Measurements from ENCODE around the gene XAB2. TPM values are rescaled to one million over a fixed set of nuclear protein-coding genes. Genes with fewer than 3 reads are reported as not detected.

The XAB2 gene
- total and polyA plus RNA-seq, 12 donors: 18.6 to 31.9 (median 22.7) TPM

DNA sequence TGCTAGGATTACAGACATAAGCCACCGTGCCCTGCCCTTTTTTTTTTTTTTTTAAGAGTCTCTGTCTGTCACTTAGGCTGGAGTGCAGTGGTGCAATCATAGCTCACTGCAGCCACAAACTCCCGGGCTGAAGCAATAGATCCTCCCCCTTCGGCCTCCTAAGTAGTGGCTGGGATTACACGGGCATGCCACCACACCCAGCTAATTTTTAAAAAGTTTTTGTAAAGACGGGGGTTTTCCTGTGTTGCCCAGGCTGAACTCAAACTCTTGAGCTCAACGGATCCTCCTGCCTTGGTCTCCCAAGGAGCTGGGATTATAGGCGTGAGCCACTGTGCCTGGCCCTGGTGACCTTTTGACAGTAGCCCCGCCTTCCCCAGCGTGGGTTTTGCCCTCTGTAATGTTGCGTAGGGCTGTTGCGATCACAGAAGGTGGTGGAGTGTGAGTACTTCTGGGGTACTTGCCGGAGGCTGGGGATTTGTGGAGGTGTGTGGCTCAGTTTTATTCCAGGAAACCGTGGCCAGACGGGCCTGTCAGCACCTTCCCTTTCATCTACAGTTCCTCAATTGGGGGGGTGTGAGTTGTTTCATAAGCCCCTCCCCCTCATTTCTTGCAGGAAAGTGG is 27.9 kb upstream of the XAB2 start:
- Histone ChIP-seq H3K27me3 (peaks cover 0 to 22% (median 1%) of the 10 kb centered on the region in 7 donors), H3K4me1 (peaks cover 0 to 31% (median 0%) of the 10 kb centered on the region in 9 donors), H3K4me3 (peak overlapping the region in 1 of 10 donors; percentile 18), H3K36me3 (no peaks in the 10 kb centered on the region), H3K9me3 (no peaks in the 10 kb centered on the region), H3K27ac (peak overlapping the region in 1 of 10 donors; percentile 84)
- TF ChIP-seq, protein P1, sequence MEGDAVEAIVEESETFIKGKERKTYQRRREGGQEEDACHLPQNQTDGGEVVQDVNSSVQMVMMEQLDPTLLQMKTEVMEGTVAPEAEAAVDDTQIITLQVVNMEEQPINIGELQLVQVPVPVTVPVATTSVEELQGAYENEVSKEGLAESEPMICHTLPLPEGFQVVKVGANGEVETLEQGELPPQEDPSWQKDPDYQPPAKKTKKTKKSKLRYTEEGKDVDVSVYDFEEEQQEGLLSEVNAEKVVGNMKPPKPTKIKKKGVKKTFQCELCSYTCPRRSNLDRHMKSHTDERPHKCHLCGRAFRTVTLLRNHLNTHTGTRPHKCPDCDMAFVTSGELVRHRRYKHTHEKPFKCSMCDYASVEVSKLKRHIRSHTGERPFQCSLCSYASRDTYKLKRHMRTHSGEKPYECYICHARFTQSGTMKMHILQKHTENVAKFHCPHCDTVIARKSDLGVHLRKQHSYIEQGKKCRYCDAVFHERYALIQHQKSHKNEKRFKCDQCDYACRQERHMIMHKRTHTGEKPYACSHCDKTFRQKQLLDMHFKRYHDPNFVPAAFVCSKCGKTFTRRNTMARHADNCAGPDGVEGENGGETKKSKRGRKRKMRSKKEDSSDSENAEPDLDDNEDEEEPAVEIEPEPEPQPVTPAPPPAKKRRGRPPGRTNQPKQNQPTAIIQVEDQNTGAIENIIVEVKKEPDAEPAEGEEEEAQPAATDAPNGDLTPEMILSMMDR (IDR thresholded peaks at IDR 0.05): no peak
- ATAC-seq (peak in 2 of 8 donors; percentile 33 to 52), DNase-seq (no peak)
- WGBS, 2 donors: 42 to 44% methylated on average over 14 of the region's 14 CpGs
- intact Hi-C loops (cut with DNase I): loop anchor here in 2 of 10 donors (10.0 kb wide), 1 partner anchor 138 kb away; no protein-coding TSS in a partner anchor

DNA sequence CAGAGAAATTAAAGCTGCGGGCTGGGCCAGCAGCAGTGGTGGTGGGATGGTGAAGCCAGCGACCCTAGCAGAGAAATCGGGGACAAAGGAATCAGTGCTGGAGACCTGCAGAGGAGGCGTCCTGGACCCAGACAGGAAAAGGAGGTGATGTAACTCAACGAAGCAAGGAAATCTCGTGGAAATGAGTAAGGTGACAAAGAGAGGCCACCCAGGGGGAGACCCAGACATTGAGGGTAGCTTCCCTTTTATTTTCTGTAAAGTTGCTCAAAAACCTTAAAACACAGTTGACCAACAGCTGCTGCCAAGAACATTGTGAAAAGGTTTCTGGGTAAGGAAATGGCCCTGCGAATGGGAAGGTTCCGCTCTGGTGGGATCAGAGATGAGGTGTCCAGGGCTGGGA is 26.2 kb upstream of the XAB2 start:
- ATAC-seq (no peak), DNase-seq (no peak)
- Histone ChIP-seq H3K27ac (peak overlapping the region in 1 of 10 donors; percentile 84), H3K27me3 (peaks cover 0 to 18% (median 0%) of the 10 kb centered on the region in 7 donors), H3K36me3 (no peaks in the 10 kb centered on the region), H3K9me3 (no peaks in the 10 kb centered on the region), H3K4me3 (no peak overlapping the region), H3K4me1 (peaks cover 0 to 37% (median 0%) of the 10 kb centered on the region in 9 donors)
- WGBS, 2 donors: 57 to 62% methylated on average over 8 of the region's 8 CpGs
- TF ChIP-seq, protein P1 (IDR thresholded peaks at IDR 0.05): no peak
- intact Hi-C loops (cut with DNase I): loop anchor here in 2 of 10 donors (10.0 kb wide), 1 partner anchor 139 kb away; no protein-coding TSS in a partner anchor

DNA sequence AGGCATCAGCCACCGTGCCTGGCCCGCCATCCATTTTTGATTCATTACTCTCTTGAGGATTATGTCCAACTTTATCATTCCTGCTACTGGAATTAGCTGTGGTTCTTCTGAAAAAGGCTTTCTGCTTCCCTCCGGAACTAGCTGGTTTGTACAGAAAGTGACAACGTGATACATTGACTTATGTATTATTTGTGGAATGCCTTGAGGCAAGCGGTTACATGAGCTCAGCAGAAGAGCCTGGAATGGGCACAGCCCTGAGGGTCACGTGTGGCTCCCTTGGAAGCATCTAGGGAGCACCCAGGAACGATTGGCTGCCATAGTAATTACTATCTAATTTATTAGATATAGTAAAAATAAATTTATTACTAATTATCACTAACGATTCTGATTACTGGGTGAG is 25.1 kb upstream of the XAB2 start:
- Histone ChIP-seq H3K9me3 (no peaks in the 10 kb centered on the region), H3K27ac (peak overlapping the region in 1 of 10 donors; percentile 84), H3K4me1 (peaks cover 0 to 37% (median 0%) of the 10 kb centered on the region in 9 donors), H3K4me3 (no peak overlapping the region), H3K36me3 (no peaks in the 10 kb centered on the region), H3K27me3 (peaks cover 0 to 15% (median 0%) of the 10 kb centered on the region in 7 donors)
- WGBS, 2 donors: 60 to 63% methylated on average over 8 of the region's 8 CpGs
- intact Hi-C loops (cut with DNase I): loop anchor here in 7 of 10 donors (5.0 to 10.0 kb wide), 3 partner anchors 140 to 148 kb away; no protein-coding TSS in a partner anchor
- DNase-seq (no peak), ATAC-seq (no peak)
- TF ChIP-seq, protein P1 (IDR thresholded peaks at IDR 0.05): no peak

DNA sequence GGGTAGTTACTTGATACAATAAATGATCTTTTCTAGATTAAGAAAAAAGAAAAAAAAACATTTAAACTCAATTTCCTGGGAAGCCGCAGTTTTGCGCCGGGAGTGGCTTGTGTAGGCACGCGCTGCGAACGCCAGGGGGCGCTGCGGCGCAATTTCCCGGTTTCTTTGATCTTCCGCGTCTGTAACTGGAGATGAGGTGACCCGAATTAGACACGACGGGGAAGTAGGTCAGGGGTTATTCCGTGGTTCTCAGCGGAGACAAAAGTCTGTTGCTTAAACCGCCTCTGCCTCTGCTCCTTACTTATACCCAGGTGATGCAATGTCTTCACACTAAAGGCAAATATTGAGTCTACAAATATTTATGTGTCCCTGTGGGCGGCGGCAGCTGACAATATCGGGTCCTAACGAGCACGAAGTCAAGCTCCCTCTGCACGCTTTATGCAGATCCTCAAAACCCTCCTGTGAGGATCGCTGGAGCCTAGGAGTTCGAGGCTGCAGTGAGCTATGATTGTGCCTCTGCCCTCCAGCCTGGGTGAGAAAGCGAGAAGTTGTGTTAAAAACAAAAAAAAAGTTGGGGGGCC is 22.8 kb upstream of the XAB2 start:
- Histone ChIP-seq H3K9me3 (no peaks in the 10 kb centered on the region), H3K4me1 (peaks cover 0 to 23% (median 0%) of the 10 kb centered on the region in 9 donors), H3K36me3 (peaks cover 0 to 2% (median 0%) of the 10 kb centered on the region in 9 donors), H3K4me3 (peak overlapping the region in 8 of 10 donors; percentile 8 to 47 (median 30)), H3K27ac (peak overlapping the region in 2 of 10 donors; percentile 35 to 74), H3K27me3 (peaks cover 0 to 24% (median under 1%) of the 10 kb centered on the region in 7 donors)
- ATAC-seq (peak; percentile 78 to 92 (median 90)), DNase-seq (peak; percentile 72 to 85)
- intact Hi-C loops (cut with DNase I): loop anchor here in 8 of 10 donors (1.0 to 10.0 kb wide), 6 partner anchors 28 to 150 kb away; partner anchors contain the start of gene TRAPPC5 (in 5 of the 8)
- TF ChIP-seq, protein P1 (IDR thresholded peaks at IDR 0.05): peak; percentile 93 to 99 (median 98)
- WGBS, 2 donors: 5 to 6% methylated on average over 28 of the region's 28 CpGs
